GDM1 (cell line): ENCODE data around the gene COLQ.
"Not testable (repeated sequence)": the region's sequence is repeated elsewhere in the genome, so short reads cannot be mapped to it uniquely, and the experiment has no call there.

Experiments used
- DNase-seq: peaks from one replicate; lab custom pipeline; 2025; lab: John Stamatoyannopoulos, UW

COLQ gene

GRCh38 chr3:15426579-15427118, 94.9 kb downstream of the COLQ start:
- no peak for DNase-seq

DNA sequence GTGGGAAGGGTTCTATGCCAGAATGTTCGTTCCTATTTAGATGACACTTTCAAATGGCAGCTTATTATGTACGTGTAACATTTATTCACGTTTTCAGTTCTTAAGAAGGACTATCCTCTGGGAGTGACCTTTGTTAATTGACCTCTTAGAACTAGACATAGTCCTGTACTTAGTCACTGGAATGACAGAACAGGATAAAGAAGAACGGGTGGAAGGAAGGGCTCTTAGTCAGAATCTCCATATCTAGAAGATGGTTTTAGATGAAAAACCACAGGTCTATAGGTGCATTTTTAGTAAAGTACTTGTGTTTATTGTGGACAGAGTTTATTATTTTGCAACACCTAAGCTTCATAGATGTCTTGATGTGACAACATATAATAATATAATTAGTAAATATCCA, 100.6 kb downstream of the COLQ start:
- no peak for DNase-seq

- not testable (repeated sequence) for DNase-seq
These were observed 110.5 kb downstream of the COLQ start for GRCh38 chr3:15410966-15411365.

DNA sequence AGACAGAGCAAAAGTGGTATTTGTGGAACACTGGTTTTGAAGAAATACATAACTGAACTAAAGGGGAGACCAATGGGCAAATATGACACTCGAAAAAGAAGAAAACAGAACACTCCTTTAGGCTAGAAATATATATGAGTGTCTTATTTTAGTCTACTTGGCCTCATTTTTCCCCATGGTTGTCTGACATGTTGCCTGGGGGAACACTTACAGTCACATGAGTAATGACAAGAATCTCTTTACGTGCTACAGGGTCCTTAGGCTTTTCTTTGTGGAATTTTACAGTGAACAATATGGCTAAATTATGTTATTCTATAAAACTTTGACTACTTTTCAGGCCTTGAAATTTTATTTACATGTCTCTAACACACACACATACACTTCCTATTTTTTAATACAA, 111.7 kb downstream of the COLQ start:
- DNase-seq = no peak

DNA sequence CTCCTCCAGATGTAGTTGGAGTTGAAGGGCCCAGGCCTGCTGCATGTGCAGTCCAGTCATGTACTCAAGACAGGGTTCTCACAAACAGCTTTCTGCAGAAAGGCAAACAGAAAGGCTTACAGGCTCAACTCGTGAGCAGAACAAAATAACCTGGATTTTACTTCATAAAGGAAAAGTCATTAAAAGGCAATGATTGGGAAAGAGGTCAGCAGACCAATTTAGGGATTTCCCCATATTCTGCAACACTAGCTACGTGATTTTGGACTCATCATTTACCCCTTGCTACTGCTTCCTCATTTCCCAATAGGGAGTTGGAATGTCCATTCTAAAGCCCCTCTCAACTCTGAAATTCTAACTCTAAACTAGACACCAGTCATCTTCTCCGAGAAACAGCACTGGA, 112.3 kb downstream of the COLQ start:
- no peak for DNase-seq

- peak; percentile 11 for DNase-seq
These were observed 116.0 kb downstream of the COLQ start for GRCh38 chr3:15405448-15406050.

- DNase-seq = no peak
These were observed 116.7 kb downstream of the COLQ start for GRCh38 chr3:15404767-15405166.

GRCh38 chr3:15403965-15404364, 117.5 kb downstream of the COLQ start:
- no peak for DNase-seq

GRCh38 chr3:15403495-15403894, 118.0 kb downstream of the COLQ start:
- DNase-seq = no peak

DNA sequence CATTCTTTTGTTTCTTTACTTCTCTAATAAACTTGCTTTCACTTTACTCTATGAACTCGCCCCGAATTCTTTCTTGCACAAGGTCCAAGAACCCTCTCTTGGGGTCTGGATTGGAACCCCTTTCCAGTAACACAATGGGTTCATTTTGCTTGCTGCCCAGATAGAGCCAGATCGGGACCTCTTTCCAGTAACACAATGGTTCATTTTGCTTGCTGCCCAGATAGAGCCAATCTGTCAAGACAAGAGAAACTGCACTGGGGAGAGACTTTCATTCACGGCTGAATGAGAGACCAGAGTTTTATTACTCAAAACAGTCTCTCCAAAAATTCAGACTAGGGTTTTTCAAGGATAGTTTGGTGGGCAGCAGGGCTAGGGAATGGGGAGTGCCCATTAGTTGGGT, 119.6 kb downstream of the COLQ start:
- DNase-seq = no peak
